ENCODE measurements around the gene RGP1.

The RGP1 gene

DNA sequence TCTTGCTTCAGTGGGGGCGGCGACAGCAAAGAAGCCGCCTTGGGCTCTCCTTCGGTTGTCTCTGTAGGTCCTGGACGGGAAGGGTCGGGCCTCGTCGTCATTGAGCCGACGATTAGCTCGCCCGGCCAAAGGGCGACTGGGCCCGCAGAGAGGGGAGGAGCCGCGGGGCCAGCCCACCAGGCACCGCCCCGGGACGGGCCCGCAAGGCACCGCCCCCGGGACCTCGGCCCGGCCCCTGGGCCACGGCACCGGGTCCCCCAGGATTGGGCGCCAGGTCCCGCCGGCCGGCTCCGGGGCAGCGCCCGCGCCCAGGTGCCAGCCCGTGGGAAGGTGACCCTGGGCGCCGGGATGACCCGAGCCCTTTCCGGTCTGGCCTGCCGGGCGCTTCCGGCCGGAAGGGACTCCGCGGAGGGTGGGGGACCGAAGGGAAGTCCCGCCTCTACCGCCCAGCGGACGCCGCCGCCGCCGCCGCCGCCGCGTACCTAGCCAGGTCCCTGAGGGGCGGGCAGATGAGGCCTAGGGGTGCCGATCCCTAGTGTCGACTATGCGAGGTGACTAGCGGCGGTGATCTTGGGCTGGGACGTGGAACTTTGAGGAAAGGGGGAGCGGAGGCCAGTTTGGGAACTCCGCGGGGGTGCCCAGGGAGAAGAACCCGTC lies at the start of gene RGP1, which contains the start of gene GBA2 (continued):
- TF ChIP-seq ZSCAN30 (tag by site-specific recombination; IDR thresholded peaks at IDR 0.05): peak; percentile 49; the same call in 1 of the 2 replicates
- TF ChIP-seq GLIS2 (tag by site-specific recombination; IDR thresholded peaks at IDR 0.05): peak; percentile 67
- peak; percentile 11; the same call in 1 of the 2 replicates for TF ChIP-seq ZNF76 (tag by site-specific recombination; IDR thresholded peaks at IDR 0.05; ENCODE audit: borderline replicate concordance, low read depth)
- no peak for TF ChIP-seq HOXC10 (CRISPR knock-in tag; IDR thresholded peaks at IDR 0.05)
- TF ChIP-seq SP3 (tag by site-specific recombination; IDR thresholded peaks at IDR 0.05): peak; percentile 65; the same call in 1 of the 2 replicates
- TF ChIP-seq KLF8 (tag by site-specific recombination; IDR thresholded peaks at IDR 0.05): peak; percentile 43; the same call in 1 of the 2 replicates
- no peak for TF ChIP-seq ZNF335 (tag by site-specific recombination; conservative IDR thresholded peaks at IDR 0.05)
- peak; percentile 48; the same call in 1 of the 2 replicates for TF ChIP-seq ZEB2 (tag by site-specific recombination; IDR thresholded peaks at IDR 0.05)
- TF ChIP-seq, protein P1, sequence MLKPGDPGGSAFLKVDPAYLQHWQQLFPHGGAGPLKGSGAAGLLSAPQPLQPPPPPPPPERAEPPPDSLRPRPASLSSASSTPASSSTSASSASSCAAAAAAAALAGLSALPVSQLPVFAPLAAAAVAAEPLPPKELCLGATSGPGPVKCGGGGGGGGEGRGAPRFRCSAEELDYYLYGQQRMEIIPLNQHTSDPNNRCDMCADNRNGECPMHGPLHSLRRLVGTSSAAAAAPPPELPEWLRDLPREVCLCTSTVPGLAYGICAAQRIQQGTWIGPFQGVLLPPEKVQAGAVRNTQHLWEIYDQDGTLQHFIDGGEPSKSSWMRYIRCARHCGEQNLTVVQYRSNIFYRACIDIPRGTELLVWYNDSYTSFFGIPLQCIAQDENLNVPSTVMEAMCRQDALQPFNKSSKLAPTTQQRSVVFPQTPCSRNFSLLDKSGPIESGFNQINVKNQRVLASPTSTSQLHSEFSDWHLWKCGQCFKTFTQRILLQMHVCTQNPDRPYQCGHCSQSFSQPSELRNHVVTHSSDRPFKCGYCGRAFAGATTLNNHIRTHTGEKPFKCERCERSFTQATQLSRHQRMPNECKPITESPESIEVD (tag by site-specific recombination; IDR thresholded peaks at IDR 0.05): no peak

DNA sequence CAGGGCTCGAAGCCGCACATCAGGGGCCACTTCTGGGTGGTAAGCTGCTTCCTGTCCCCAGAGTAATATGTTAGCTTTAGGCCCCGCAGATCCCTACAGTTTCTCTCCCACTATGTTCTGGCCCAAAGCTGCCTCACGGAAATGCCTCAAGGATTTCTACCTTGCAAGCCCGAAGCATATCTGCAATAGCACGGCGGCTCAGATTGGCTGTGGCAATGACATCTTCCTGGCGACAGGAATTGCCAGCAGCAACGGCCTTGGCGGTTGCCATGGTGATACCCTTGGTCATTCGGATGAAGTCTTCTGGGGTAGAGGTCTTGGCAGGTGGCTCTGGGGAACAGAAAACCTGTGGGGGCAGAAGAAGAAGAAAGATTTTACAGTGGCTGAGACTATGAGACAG lies 49.1 kb upstream of the RGP1 start:
- ChIA-PET CTCF (interaction anchor here (0.7 to 1.2 kb wide), 3 partner anchors 9 to 53 kb away, joined by 3 to 4 read pairs (median 3); no protein-coding TSS in a partner anchor), POLR2A (interaction anchor here (1.3 kb wide), 1 partner anchor 32 kb away, joined by 3 read pairs; the partner anchor contains the start of genes CREB3 and TLN1)
- Histone ChIP-seq H3K27ac (ENCODE audit: extremely low read depth, low read depth, low read length) (no peak overlapping the region), H3K9me3 (ENCODE audit: control insufficient read depth, insufficient read depth, low read depth, low read length) (no peaks in the 10 kb centered on the region), H3K4me3 (ENCODE audit: low read depth, low read length) (no peak overlapping the region), H3K36me3 (ENCODE audit: control insufficient read depth in 2 of 2, insufficient read depth in 1 of 2, low read length in 2 of 2) (peaks cover 27 to 94% of the 10 kb centered on the region in 2 experiments), H3K4me1 (ENCODE audit: control insufficient read depth, insufficient read depth, low read length) (no peaks in the 10 kb centered on the region)
- TF ChIP-seq KLF7 (tag by site-specific recombination; IDR thresholded peaks at IDR 0.05; ENCODE audit: borderline replicate concordance): no peak
- TF ChIP-seq ZBTB20 (tag by site-specific recombination; IDR thresholded peaks at IDR 0.05): no peak
- TF ChIP-seq, protein P2, sequence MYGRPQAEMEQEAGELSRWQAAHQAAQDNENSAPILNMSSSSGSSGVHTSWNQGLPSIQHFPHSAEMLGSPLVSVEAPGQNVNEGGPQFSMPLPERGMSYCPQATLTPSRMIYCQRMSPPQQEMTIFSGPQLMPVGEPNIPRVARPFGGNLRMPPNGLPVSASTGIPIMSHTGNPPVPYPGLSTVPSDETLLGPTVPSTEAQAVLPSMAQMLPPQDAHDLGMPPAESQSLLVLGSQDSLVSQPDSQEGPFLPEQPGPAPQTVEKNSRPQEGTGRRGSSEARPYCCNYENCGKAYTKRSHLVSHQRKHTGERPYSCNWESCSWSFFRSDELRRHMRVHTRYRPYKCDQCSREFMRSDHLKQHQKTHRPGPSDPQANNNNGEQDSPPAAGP (tag by site-specific recombination; IDR thresholded peaks at IDR 0.05): no peak

DNA sequence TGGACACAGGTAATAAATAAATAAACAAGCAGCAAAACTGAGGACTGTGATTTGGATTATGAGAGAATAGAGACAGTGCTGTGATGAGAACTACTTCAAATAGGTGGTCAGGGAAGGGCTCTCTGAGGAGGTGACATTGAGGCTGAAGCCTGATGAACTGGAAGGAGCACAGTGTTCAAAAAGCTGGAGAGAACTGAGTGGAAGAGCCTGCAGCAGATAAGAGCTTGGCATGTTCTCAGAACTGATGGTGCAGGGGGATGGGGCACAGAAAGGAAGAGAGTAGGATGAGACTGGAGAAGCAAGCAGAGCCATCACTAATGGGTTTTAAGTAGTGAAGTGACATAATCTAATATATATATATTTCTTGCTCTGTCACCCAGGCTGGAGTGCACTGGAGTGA lies 48.1 kb upstream of the RGP1 start:
- Histone ChIP-seq H3K9me3 (ENCODE audit: control insufficient read depth, insufficient read depth, low read depth, low read length) (no peaks in the 10 kb centered on the region), H3K4me1 (ENCODE audit: control insufficient read depth, insufficient read depth, low read length) (no peaks in the 10 kb centered on the region), H3K4me3 (ENCODE audit: low read depth, low read length) (no peak overlapping the region), H3K36me3 (ENCODE audit: control insufficient read depth in 2 of 2, insufficient read depth in 1 of 2, low read length in 2 of 2) (peaks cover 27 to 100% of the 10 kb centered on the region in 2 experiments), H3K27ac (ENCODE audit: extremely low read depth, low read depth, low read length) (no peak overlapping the region)
- ChIA-PET CTCF (interaction anchor here (0.7 to 1.2 kb wide), 6 partner anchors 8 to 54 kb away, joined by 3 to 5 read pairs (median 3); partner anchors contain the start of gene ARHGEF39), POLR2A (interaction anchor here (0.6 to 1.3 kb wide), 3 partner anchors 27 to 56 kb away, joined by 3 read pairs; partner anchors contain the start of genes CREB3 and TLN1)
- TF ChIP-seq, protein P3, sequence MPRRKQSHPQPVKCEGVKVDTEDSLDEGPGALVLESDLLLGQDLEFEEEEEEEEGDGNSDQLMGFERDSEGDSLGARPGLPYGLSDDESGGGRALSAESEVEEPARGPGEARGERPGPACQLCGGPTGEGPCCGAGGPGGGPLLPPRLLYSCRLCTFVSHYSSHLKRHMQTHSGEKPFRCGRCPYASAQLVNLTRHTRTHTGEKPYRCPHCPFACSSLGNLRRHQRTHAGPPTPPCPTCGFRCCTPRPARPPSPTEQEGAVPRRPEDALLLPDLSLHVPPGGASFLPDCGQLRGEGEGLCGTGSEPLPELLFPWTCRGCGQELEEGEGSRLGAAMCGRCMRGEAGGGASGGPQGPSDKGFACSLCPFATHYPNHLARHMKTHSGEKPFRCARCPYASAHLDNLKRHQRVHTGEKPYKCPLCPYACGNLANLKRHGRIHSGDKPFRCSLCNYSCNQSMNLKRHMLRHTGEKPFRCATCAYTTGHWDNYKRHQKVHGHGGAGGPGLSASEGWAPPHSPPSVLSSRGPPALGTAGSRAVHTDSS (tag by site-specific recombination; IDR thresholded peaks at IDR 0.05): no peak
- TF ChIP-seq ZBTB48 (tag by site-specific recombination; IDR thresholded peaks at IDR 0.05) (no peak), ZNF366 (tag by site-specific recombination; conservative IDR thresholded peaks at IDR 0.05) (no peak), ZEB2 (tag by site-specific recombination; IDR thresholded peaks at IDR 0.05) (no peak), ZBTB21 (tag by site-specific recombination; IDR thresholded peaks at IDR 0.05) (no peak)
- TF ChIP-seq, protein P4, sequence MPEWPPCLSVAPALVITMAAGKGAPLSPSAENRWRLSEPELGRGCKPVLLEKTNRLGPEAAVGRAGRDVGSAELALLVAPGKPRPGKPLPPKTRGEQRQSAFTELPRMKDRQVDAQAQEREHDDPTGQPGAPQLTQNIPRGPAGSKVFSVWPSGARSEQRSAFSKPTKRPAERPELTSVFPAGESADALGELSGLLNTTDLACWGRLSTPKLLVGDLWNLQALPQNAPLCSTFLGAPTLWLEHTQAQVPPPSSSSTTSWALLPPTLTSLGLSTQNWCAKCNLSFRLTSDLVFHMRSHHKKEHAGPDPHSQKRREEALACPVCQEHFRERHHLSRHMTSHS (tag by site-specific recombination; IDR thresholded peaks at IDR 0.05): no peak
- TF ChIP-seq, protein P5, sequence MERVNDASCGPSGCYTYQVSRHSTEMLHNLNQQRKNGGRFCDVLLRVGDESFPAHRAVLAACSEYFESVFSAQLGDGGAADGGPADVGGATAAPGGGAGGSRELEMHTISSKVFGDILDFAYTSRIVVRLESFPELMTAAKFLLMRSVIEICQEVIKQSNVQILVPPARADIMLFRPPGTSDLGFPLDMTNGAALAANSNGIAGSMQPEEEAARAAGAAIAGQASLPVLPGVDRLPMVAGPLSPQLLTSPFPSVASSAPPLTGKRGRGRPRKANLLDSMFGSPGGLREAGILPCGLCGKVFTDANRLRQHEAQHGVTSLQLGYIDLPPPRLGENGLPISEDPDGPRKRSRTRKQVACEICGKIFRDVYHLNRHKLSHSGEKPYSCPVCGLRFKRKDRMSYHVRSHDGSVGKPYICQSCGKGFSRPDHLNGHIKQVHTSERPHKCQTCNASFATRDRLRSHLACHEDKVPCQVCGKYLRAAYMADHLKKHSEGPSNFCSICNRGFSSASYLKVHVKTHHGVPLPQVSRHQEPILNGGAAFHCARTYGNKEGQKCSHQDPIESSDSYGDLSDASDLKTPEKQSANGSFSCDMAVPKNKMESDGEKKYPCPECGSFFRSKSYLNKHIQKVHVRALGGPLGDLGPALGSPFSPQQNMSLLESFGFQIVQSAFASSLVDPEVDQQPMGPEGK (tag by site-specific recombination; IDR thresholded peaks at IDR 0.05): no peak

All from HEK293 (cell line).